ENCODE results near the gene IL20RB.
"Not testable (repeated sequence)": the region's sequence is repeated elsewhere in the genome, so short reads cannot be mapped to it uniquely, and the experiment has no call there.

IL20RB gene

GRCh38 chr3:136943436-136943835 is 14.3 kb upstream of the IL20RB start:
- DNase-seq (ENCODE audit: low read depth) = no peak

GRCh38 chr3:136946978-136947377 is 10.8 kb upstream of the IL20RB start:
- no peak for DNase-seq (ENCODE audit: low read depth)

GRCh38 chr3:136947477-136947876 is 10.3 kb upstream of the IL20RB start:
- no peak for DNase-seq (ENCODE audit: low read depth)

GRCh38 chr3:136949146-136949545 is 8.6 kb upstream of the IL20RB start:
- no peak for DNase-seq (ENCODE audit: low read depth)

- no peak for DNase-seq (ENCODE audit: low read depth)
These were observed 8.1 kb upstream of the IL20RB start for GRCh38 chr3:136949708-136950107.

GRCh38 chr3:136950623-136951022 is 7.2 kb upstream of the IL20RB start:
- DNase-seq (ENCODE audit: low read depth) = no peak

- DNase-seq (ENCODE audit: low read depth) = no peak
These were observed 5.5 kb upstream of the IL20RB start for GRCh38 chr3:136952292-136952691.

GRCh38 chr3:136954251-136954650 is 3.5 kb upstream of the IL20RB start:
- DNase-seq (ENCODE audit: low read depth) = no peak

- DNase-seq (ENCODE audit: low read depth) = no peak
These were observed 2.6 kb upstream of the IL20RB start for GRCh38 chr3:136954980-136955780.

- no peak for DNase-seq (ENCODE audit: low read depth)
These were observed 2.0 kb upstream of the IL20RB start for GRCh38 chr3:136955813-136956212.

- DNase-seq (ENCODE audit: low read depth) = no peak
These were observed 812 bp upstream of the IL20RB start for GRCh38 chr3:136956971-136957370.

GRCh38 chr3:136958939-136959338 is 1.2 kb downstream of the IL20RB start:
- DNase-seq (ENCODE audit: low read depth) = no peak

- DNase-seq (ENCODE audit: low read depth) = no peak
These were observed 1.8 kb downstream of the IL20RB start for GRCh38 chr3:136959599-136959998.

- DNase-seq (ENCODE audit: low read depth) = no peak
These were observed 3.4 kb downstream of the IL20RB start for GRCh38 chr3:136960838-136961836.

GRCh38 chr3:136962927-136963326 is 5.1 kb downstream of the IL20RB start:
- DNase-seq (ENCODE audit: low read depth) = no peak

GRCh38 chr3:136969539-136969938 is 11.8 kb downstream of the IL20RB start:
- not testable (repeated sequence) for DNase-seq (ENCODE audit: low read depth)

GRCh38 chr3:136973352-136973751 is 15.6 kb downstream of the IL20RB start:
- DNase-seq (ENCODE audit: low read depth) = no peak

- no peak for DNase-seq (ENCODE audit: low read depth)
These were observed 16.9 kb downstream of the IL20RB start for GRCh38 chr3:136974670-136975069.

- no peak for DNase-seq (ENCODE audit: low read depth)
These were observed 21.4 kb downstream of the IL20RB start for GRCh38 chr3:136979204-136979603.

GRCh38 chr3:136979684-136980083 is 21.9 kb downstream of the IL20RB start:
- no peak for DNase-seq (ENCODE audit: low read depth)

GRCh38 chr3:136982033-136982432 is 24.2 kb downstream of the IL20RB start:
- DNase-seq (ENCODE audit: low read depth) = no peak

GRCh38 chr3:136982520-136983138 is 24.8 kb downstream of the IL20RB start:
- no peak for DNase-seq (ENCODE audit: low read depth)

Measured in activated T-cell treated with anti-CD3 and anti-CD28 coated beads for 48 hours (primary cell).